OCI-LY3 (cell line): Measurements from ENCODE around the gene ATP2A2.

Source experiments
- CTCF ChIP-seq: fragments of 200-600, 300-600 bp; sonication (generic); IDR thresholded peaks from 2 replicates; pipeline ENCODE4 v1.5.1; 2014; ENCODE audit warnings: antibody characterized with exemption, low read length, low read depth
- EZH2phosphoT487 ChIP-seq: fragments of 200-600 bp; shearing (Covaris generic); IDR thresholded peaks from 2 replicates; pipeline ENCODE4 v1.6.1; 2018; ENCODE audit warnings: antibody characterized with exemption, mixed run types, low read depth

GRCh38 chr12:110379631-110380030 lies 98.6 kb downstream of the ATP2A2 start:
- TF ChIP-seq CTCF (no peak), EZH2phosphoT487 (no peak)
